DOHH2 (cell line): Measurements from ENCODE around the gene OAS2.

Experiments
- EZH2phosphoT487 ChIP-seq: fragments of 200-600 bp; sonication (generic); IDR thresholded peaks from 2 replicates; pipeline ENCODE4 v1.6.1; 2017; ENCODE audit warnings: borderline replicate concordance, mild to moderate bottlenecking, antibody characterized with exemption, low read length, moderate library complexity, mixed read lengths
- TF ChIP-seq, protein P1 (sequence below): fragments of 200-600 bp; sonication (generic); IDR thresholded peaks from one replicate; pipeline ENCODE4 v1.5.1; 2014; ENCODE audit warnings: antibody characterized with exemption, mild to moderate bottlenecking, low read depth, low read length; ENCODE audit not compliant: poor library complexity, severe bottlenecking

- TF ChIP-seq, protein P1, sequence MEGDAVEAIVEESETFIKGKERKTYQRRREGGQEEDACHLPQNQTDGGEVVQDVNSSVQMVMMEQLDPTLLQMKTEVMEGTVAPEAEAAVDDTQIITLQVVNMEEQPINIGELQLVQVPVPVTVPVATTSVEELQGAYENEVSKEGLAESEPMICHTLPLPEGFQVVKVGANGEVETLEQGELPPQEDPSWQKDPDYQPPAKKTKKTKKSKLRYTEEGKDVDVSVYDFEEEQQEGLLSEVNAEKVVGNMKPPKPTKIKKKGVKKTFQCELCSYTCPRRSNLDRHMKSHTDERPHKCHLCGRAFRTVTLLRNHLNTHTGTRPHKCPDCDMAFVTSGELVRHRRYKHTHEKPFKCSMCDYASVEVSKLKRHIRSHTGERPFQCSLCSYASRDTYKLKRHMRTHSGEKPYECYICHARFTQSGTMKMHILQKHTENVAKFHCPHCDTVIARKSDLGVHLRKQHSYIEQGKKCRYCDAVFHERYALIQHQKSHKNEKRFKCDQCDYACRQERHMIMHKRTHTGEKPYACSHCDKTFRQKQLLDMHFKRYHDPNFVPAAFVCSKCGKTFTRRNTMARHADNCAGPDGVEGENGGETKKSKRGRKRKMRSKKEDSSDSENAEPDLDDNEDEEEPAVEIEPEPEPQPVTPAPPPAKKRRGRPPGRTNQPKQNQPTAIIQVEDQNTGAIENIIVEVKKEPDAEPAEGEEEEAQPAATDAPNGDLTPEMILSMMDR = no peak
- no peak for TF ChIP-seq EZH2phosphoT487
These were observed 7.4 kb downstream of the OAS2 start for GRCh38 chr12:112985642-112986290.
